SHP77 treated with DMSO at 0.1 percent for 48 hours (cell line): ENCODE measurements around the gene CHD5.
"Not testable (repeated sequence)": the region's sequence is repeated elsewhere in the genome, so short reads cannot be mapped to it uniquely, and the experiment has no call there.

ENCODE experiments used
- DNase-seq: peaks from one replicate; lab custom pipeline; 2025; lab: John Stamatoyannopoulos, UW

Gene CHD5

GRCh38 chr1:6086358-6086757, 93.8 kb downstream of the CHD5 start:
- no peak for DNase-seq

DNA sequence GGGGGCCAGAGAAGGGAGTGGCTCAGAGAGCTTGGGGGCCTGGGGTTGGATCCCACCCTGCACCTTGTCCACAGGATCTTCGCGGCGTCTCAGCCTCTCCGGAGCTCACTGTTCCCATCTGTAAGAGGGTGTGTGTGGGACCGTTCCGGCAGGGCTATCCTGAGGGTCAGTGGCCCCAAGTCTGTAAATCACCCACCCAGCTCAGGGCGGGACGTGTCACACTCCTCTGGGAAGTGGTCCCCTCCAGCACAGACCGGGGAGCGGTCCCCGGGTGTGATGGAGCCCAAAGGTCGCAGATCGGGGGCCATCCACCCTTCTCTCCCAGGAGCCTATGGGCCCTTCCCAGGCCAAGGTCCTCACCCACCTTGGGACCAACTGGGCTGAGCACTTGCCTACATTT, 94.5 kb downstream of the CHD5 start:
- no peak for DNase-seq

- DNase-seq, result no peak
Measured at GRCh38 chr1:6084781-6085495, 95.2 kb downstream of the CHD5 start.

DNA sequence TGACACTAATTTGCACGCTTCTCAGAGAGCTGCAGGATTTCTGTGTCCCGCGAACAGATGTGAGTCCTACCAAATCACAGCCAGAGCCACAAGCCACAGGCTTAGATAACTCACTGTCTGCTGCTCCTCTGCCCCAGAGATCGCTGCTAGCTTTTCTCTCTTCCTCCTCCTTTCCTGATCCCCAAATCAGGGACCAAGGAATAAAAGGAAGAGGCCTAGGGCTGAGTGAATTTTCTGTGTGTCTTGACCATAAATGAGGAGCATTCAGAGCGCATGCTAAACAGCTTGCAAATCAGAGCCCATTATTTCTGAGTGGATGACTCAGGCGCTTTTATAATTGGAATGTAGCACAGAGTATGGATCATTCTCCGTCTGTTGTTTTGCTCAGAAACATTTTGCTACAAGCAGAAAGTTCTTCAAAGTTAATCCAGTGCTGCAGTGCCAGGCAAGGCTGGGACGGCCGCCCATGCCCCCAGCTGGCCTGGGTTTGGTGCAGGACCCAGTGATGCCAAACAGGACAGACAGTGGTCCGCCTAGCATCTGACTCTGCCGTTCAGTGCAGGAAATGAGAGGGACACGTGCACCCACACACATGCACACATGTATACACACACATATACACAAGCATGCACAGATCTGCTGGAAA, 96.2 kb downstream of the CHD5 start:
- no peak for DNase-seq

GRCh38 chr1:6083385-6083784, 96.7 kb downstream of the CHD5 start:
- DNase-seq, result no peak

GRCh38 chr1:6082430-6082971, 97.6 kb downstream of the CHD5 start:
- no peak for DNase-seq

GRCh38 chr1:6081901-6082300, 98.2 kb downstream of the CHD5 start:
- no peak for DNase-seq

- no peak for DNase-seq
Measured at GRCh38 chr1:6080469-6080868, 99.7 kb downstream of the CHD5 start.

DNA sequence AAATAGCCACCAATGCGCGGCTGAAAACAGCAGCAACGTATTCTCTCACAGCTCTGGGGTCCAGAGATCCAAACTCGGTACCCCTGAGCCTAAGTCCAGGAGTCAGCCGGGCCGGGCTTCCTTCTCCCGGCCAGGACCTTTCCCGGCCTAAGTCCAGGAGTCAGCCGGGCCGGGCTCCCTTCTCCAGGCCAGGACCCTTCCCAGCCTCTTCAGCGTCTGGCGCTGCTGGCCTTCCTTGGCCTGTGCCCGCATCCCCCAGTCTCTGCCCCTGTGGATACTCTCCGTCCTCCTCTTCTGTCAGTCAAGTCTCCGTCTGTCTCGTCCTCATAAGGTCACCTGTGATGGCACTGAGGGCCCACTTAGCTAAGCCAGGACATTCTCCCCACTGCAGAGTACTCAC, 102.2 kb downstream of the CHD5 start:
- no peak for DNase-seq

DNA sequence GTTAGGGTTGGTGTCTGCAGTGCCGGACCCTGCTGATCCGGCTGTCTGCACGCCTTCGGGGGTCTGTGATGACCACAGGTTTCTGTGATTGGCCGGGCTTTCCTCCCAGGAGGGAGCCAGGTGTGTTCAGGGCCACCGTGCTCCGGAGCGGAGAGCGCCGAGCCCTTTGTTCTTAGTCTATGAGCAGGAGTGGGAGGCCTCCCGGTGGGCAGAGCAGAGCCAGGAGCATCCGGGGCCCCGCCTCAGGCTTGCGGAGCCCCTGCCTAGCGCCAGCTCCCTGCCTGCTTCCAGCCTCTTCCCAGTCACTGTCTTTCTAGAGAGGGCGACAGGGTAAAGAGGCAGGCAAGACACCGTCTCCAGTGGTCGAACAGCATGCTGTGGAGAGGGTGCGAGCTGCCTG, 102.6 kb downstream of the CHD5 start:
- DNase-seq, result no peak

- DNase-seq, result not testable (repeated sequence)
Measured at GRCh38 chr1:6077061-6077460, 103.1 kb downstream of the CHD5 start.

- DNase-seq, result no peak
Measured at GRCh38 chr1:6075748-6076147, 104.4 kb downstream of the CHD5 start.

- no peak for DNase-seq
Measured at GRCh38 chr1:6074192-6074901, 105.8 kb downstream of the CHD5 start.

GRCh38 chr1:6073480-6074053, 106.6 kb downstream of the CHD5 start:
- no peak for DNase-seq

GRCh38 chr1:6072774-6073479, 107.2 kb downstream of the CHD5 start:
- no peak for DNase-seq

- no peak for DNase-seq
Measured at GRCh38 chr1:6071219-6071618, 108.9 kb downstream of the CHD5 start.

DNA sequence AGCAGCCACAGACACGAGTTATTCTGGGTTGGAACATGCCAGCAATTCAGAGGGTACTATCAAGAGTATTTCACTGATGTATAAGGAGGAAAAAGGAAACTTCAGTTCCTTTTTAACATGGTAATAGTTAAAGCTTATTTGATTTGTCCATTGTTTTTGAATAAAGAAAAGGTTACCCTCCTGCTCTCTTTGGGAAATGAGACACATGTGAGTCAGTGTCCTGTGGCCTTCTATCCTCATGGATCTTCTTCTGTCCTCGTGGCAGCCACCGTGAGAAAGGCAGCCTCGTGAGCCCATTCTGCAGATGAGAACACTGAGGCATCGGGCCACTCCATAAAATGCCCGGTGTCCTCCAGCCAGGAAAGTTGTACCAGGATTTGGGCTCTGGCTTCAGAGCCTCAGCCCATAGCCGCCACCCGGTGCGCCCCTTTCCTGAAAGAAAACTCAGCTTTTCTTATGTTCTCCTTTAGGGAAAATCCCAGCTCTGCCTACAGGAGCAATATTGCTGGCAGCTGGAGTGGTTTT, 109.6 kb downstream of the CHD5 start:
- no peak for DNase-seq

DNA sequence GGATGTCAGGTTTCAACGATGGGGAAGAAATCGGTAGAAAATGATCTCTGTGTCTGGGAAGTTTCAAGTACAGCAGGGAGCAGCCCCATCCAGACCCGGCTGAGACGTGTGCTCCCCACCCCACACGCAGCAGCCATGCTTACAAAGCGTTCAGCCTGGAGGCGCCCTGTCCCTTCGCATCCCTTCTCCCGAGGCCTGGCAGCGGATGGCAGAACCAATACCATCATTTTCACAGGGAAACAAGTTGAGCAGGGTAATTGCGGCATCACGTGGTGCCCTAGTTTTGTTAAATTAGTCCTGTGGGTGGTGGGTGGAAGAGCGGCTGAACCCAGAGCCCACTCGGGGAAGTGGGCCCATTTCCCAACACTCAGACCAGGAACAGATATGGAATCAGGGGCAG, 110.5 kb downstream of the CHD5 start:
- no peak for DNase-seq

DNA sequence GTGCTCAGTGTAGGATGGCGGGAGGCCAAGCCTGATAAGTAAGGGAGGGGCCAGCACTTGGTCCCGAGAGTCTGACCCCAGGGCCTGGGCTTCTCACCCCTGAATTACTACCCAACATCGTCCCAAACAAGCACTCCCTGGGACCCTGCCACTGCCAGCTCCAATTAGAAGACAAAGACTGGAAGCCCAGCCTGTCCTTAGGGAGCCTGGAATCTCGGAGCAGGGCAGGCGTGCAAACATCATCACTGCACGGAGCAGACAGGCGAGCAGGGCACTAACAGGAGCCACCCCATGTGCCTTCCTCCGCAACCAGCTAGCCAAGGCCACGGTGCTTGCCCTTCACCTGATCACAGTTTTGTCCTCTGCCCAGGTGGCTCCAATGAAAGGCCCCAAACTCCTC, 111.2 kb downstream of the CHD5 start:
- no peak for DNase-seq

DNA sequence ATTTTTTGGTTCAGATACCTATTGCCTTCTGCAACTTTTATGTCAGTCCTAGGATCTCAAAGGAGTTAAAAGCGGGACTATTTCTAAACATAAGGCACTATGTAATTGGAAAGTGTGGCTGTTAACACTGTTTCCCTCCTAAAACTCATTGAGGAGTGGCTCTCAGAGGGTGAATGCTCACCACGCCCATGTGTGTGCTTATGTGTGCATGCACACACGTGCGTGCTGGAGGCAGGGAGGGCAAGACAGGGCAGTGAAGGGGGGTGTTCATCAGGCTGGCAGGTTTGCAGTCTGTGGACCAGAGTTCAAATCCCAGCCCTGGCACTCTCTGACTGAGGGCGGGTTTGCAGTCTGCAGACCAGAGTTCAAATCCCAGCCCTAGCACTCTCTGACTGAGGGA, 112.0 kb downstream of the CHD5 start:
- no peak for DNase-seq

DNA sequence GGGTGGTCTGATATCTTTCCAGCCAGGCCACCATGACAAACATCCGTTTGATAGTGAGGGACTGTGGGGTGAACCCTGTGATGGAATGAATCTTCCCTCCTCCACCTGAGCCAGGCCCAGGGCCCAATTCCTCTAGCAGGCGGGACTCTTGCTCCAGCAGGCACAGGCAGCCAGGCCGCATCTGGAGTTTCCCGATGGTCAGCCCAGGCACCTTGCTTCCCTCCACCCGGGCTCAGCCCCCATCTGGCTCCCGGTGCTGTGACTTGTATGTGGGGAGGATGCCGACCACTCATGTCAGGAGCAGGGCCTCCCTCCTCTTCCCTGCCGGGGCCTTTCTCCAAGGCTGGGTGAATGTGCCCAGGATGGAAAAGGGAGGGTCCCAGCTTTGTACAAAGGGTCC, 113.4 kb downstream of the CHD5 start:
- no peak for DNase-seq
